Loucy (cell line): ENCODE results near the gene CHRNA3.
"Not testable (repeated sequence)": the region's sequence is repeated elsewhere in the genome, so short reads cannot be mapped to it uniquely, and the experiment has no call there.

Source experiments
- CTCF ChIP-seq: fragments of 200-600 bp; sonication (generic); conservative IDR thresholded peaks from 2 replicates; pipeline ENCODE4 v1.5.1; 2014; ENCODE audit warnings: mild to moderate bottlenecking, antibody characterized with exemption, low read length
- EZH2phosphoT487 ChIP-seq: fragments of 200-600 bp; IDR thresholded peaks from 2 replicates; pipeline ENCODE4 v1.6.1; 2018; ENCODE audit warnings: antibody characterized with exemption, mild to moderate bottlenecking, moderate library complexity, borderline replicate concordance

GRCh38 chr15:78609551-78609950 lies 11.2 kb downstream of the CHRNA3 start:
- not testable (repeated sequence) for TF ChIP-seq CTCF, EZH2phosphoT487
